GM19372 (cell line): ENCODE results near the gene MAP2K1.
A peak's percentile ranks its signal among the peaks of the same experiment; 100 is the strongest.
"Not testable (repeated sequence)": the region's sequence is repeated elsewhere in the genome, so short reads cannot be mapped to it uniquely, and the experiment has no call there.

ENCODE experiments used
- ATAC-seq: cut with Tn5 transposase; IDR thresholded peaks from one replicate; pipeline ENCODE4 v1.9.1; 2021; ENCODE audit warnings: mild to moderate bottlenecking, low read depth, moderate library complexity; ENCODE audit not compliant: unreplicated experiment

MAP2K1 gene

GRCh38 chr15:66386204-66387123, at the start of gene MAP2K1:
TSS of gene MAP2K1 (plus strand) at chr15:66386912. CDS start at chr15:66387348, 436 bp downstream.
- peak; percentile 76 for ATAC-seq

DNA sequence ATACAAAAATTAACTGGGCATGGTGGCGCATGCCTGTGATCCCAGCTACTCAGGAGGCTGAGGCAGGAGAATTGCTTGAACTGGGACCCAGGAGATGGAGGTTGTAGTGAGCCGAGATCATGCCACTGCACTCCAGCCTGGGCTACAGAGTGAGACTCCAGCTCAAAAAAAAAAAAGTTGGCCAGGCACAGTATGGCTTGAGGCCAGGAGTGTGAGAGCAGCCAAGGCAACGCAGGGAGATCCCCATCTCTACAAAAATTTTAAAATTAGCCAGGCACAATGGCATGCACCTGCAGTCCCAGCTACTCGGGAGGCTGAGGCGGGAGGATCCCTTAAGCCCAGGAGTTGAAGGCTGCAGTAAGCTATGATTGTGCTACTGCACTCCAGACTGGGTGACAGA, 38.2 kb upstream of the MAP2K1 start:
- not testable (repeated sequence) for ATAC-seq

GRCh38 chr15:66356077-66356358, 30.7 kb upstream of the MAP2K1 start:
- ATAC-seq = no peak

- ATAC-seq = peak; percentile 87
Measured at GRCh38 chr15:66356359-66357236, 30.1 kb upstream of the MAP2K1 start, which contains the start of gene TIPIN. TSS of gene TIPIN (minus strand) at chr15:66356685. CDS start at chr15:66352947, 3,738 bp downstream.

- ATAC-seq = no peak
Measured at GRCh38 chr15:66359740-66360139, 27.0 kb upstream of the MAP2K1 start.

- ATAC-seq = not testable (repeated sequence)
Measured at GRCh38 chr15:66361745-66362460, 24.8 kb upstream of the MAP2K1 start.

DNA sequence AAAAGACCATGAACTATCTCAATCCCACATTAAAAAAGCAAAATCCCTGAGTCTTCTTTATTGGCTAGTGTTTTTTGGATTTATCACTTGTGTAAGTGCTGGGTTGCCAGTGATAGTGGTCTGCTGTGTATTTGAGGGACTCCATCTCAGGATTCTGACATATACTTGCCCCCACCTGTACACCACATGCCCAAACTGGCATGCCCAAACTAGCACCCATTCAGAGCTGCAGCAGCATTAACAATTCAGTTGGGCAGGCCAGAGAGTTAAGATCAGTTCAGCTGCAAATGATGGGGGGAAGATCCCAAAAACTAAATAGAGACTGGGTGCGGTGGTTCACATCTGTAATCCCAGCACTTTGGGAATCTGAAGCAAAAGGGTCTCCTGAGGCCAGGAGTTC, 23.9 kb upstream of the MAP2K1 start:
- no peak for ATAC-seq

DNA sequence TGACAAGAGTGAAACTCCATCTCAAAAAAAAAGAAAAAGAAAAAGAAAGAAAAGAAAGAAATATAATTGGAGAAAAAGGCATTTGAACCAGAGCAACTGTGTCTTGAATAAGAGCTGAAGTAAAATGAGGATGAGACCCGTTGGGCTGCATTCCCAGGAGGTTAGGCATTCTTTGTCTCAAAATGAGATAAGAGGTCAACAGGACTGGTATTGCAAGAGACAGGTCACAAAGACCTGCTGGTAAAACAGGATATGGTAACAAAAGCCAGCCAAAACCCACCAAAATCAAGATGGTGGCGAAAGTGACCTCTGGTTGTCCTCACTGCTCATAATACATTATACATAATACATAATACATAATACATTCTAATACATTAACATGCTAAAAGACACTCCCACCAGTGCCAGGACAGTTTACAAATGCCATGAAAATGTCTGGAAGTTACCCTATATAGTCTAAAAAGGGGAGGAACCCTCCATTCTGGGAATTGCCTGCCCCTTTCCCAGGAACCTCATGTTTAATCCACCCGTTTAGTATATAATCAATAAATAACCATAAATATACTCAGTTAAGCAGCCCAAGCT, 21.7 kb upstream of the MAP2K1 start:
- ATAC-seq = no peak

DNA sequence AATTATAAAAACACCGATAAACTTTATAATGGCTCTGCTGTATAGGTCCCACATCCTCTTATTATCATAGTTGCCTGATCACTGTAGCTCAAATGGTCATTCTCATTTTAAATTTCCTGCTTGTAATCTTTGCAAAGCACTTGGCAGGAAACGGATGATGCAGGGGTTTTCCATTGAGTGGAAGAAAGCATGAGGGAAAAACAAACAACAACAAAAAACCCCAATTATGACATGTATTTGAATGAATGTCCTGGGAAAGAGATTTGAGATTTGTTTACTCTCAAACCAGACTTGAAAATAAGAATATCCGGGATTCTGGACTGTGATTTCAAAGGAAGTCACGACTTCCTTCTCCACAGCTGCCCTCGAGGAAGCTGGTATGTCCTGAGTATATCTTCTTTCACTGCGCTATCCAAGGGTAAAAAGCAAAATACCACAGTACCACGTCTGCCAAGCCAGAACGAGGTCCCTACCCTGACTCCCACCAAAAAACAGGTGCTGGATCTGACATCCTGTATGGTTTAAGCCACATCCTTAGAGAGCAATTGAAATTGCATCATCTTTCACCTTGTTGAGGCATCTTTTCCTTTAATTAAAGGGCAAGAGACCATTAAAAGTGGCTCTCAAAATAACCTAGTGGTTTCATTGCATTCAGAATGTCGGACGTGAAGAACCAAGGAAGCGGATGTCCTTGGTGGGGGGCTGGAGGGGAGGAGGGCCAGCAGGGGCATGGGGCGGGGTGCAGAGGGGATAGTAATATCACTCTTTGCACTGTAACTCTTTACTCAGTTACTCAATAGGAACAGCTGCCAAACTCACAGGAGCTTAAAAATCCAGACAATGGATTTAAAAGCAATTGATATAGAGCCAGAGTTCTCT, 16.7 kb upstream of the MAP2K1 start:
- no peak for ATAC-seq

- ATAC-seq = no peak
Measured at GRCh38 chr15:66374179-66374578, 12.5 kb upstream of the MAP2K1 start.

DNA sequence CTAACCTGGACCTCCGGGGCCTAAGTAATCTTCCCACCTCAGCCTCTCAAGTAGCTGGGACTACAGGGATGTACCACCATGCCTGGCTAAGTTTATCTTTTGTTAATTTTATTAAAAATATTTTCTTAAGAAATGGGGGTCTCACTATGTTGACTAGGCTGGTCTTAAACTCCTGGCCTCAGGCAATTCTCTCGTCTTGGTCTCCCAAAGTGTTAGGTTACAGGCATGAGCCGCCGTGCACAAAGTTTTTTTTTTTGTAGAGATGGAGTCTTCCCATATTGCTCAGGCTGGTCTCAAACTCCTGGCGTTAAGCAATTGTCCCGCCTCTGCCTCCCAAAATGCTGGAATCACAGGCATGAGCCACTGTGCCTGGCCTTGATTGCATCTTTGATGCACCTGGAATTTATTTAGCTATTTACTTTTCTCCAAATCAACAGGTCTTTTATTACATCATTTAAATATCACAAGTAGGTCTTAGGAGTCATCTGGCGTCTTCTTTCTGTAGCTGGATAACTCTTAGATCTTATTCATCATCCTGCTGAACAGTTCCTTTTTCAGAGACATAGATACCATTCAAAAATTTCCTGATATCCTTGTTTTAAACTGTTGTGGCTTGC, 7.8 kb upstream of the MAP2K1 start:
- ATAC-seq = no peak

GRCh38 chr15:66381376-66381775, 5.3 kb upstream of the MAP2K1 start:
- ATAC-seq = not testable (repeated sequence)

GRCh38 chr15:66387163-66388042, 691 bp downstream of the MAP2K1 start:
- ATAC-seq = peak; percentile 19

DNA sequence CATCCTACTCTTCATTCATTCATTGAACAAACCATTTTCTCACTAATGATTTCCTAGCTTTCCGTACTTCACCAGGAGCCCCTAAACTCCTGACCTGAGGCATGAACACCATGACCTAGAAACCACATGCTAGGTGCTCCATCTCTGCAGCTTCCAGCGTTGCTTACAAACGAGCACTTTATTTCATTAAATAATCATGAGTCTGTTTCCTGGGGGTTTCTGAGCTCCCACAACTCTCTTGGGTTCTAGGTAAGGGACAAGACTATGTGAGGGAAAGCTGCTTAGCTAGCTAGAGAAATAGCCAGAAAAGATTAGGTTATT, 1.3 kb downstream of the MAP2K1 start:
- no peak for ATAC-seq

- no peak for ATAC-seq
Measured at GRCh38 chr15:66388576-66388975, 1.9 kb downstream of the MAP2K1 start.

DNA sequence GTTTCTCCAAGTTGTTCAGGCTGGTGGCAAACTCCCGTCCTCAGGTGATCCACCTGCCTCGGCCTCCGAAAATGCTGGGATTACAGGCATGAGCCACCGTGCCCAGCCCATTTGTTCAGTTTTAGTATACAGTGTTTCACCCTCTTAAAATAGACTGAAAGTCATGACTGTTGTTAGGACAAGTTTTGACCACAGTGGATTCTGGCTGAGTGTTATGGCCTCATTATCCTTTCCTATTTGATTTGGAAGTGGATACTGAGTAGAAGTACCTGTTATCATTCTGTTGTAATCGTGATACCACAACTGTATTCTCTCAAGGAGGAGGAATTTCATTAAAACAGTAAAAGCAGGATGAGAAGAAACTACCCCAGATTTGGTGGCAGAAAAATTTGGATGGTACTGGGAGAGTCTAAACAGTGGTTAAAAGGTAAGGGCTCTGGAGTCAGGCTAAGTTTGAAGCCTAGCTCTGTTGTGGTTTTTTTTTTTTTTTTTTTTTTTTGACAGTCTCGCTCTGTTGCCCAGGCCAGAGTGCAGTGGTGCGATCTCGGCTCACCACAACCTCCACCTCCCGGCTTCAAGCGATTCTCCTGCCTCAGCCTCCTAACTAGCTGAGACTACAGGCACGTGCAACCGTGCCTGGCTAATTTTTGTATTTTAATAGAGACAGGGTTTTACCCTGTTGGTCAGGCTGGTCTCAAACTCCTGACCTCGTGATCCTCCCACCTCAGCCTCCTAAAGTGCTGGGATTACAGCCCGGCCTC, 2.6 kb downstream of the MAP2K1 start:
- ATAC-seq = no peak

GRCh38 chr15:66389859-66390381, 3.2 kb downstream of the MAP2K1 start:
- no peak for ATAC-seq
